Smooth muscle cell of the brain vasculature (primary cell): Measurements from ENCODE around the gene C17orf67.

Source experiments
- DNase-seq: peaks from one replicate; pipeline ENCODE4 v3.0.0-alpha.2; 2012; ENCODE audit warnings: low read depth, low spot score

Gene C17orf67

DNA sequence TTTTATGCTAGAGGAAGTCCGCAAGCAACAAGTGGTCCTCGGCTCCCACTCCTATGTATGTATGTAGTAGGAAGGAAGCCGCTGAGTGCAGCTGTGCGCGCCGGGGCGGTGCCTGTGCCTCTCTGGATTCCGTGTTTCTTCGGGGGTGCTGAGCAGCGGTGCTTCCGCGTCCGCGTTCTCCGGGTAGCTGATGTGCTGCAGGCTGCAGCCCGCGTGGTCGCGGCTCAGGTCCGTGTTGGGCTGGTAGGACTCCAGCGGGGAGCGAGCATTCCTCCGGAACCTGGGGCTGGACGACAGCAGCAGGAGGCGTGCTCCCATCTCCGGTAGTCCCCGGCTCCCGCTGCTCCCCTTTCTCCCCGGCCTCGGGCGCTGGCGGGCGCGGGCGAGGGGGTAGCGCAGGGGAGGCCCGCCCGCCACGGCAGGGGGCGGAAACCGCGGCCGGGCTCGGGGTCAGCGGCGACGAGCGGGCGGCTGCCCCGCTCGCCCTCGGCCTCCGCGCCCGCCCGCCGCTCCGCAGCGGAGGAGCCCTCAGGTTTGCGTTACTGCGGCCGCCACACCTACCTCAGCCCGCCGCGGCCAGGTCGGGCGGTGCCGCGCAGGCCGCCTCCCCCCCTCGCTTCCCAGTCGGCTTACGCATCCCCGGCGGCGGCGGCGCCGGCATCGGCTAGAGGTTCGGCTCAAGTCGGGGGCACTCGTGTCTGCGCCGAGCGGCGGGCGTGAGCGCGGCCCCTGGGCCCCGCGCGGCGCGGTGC, 487 bp downstream of the C17orf67 start:
- no peak for DNase-seq

DNA sequence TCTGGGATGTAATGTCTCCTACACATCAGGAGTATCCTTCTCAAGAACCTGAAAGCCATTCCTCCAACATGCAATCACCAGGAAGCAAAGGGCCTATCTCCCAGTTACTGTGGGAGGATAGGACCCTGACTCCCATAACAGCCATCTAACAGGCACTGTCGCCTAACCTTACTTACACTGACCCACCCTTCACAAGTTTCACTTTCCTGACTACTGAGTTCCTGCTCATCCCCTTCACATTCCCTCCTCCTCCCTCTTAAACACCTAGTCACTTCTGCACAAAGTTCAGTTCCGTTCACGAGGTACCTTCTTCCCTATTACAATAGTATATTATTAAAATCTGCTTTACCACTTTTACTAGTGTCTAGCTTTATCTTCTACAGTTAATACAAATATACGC, 1.3 kb downstream of the C17orf67 start:
- no peak for DNase-seq

DNA sequence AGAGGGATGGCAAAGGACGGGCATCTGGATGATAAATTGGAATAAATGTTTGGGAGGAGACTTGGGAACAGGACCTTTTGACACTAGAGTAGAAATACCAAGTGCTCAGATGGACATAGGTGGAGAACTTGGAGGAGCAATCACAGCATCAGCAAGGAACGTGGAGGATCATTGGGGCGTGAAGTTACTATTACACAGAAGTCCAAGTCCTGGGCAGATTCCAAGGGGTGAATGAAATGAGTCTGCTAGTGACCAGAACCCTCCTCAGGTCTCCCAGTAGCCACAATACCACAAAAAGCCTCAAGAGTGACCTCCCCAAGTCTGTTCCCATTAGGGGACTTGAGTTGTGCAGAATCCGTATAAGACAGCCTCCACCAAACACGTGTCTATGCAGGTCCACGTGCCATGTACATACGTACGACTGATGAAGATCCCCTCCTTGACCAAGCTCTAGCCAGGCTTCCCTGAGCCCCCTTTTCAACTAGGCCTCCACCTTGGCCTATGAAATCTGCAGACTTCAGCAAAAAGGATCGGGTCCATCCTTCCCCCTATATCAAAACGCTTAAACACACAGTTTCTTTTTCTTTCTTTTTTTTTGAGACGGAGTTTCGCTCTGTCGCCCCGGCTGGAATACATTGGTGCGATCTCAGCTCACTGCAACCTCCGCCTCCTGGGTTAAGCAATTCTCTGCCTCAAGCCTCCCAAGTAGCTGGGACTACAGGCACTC, 2.2 kb downstream of the C17orf67 start:
- no peak for DNase-seq

DNA sequence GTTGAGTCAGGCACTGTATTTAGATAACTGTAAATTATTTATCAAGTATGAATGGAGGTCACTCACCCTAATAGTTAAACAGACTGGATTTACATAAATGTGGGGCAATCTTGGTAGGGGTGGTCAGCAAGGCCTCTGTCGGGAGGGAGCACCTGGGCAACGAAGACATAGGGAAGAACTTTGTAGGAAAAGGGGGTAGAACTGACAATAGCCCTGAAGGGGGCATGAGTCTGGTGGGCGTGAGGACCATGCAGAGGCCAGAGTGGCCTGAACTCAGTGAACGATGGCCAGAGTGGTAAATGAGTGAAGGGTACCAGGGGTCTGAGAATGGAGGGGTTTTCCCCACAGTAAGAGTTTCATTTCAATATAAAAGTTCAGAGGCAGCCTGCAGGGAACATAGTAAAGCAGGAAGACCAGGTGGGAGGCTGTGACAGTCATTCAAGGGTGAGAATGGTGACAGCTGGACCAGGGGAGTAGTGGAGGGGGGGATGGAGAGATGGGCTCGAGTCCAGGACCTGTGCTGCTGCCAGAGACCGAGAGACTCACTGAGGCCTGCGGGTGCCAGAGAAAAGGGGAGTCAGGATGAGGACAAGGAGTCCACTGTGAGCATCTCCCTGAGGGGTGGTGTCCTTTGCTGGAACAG, 2.9 kb downstream of the C17orf67 start:
- no peak for DNase-seq

DNA sequence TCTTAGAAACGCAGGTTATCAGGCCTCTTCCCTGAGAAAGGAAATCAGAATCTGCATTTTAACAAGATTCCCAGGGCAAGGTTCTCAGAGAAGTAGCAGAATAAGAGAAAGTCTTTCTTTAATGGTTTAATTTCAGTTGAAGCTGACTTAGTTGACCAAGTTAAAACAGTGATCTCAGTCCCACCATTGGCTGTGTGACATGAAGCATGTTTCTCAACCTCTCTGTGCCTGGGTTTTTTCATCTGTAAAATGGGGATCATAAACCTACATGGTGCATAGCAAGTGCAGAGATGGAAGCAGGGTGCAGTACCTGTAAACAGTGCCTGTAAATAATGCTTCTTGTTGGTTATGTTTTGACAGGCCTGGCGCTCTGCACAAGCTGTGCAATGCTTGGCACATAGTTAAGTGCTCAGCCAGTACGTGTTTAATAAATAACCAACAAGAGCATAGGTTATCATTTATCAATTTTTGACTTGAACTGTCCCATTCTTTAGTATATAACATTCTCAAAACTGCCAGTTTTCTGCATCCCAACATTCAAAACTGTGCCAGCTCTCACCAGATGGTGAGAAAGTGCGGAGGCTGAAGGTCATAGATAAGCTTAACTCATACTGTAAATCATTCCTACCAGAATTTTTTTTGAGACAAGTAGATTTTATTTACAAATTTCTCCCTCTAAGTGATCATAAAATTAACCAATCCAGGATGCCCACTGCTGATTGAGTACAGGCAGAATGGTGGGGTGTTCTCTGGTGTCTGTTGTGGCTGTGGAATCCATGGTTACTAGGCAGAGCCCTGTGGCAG, 6.9 kb downstream of the C17orf67 start:
- no peak for DNase-seq

DNA sequence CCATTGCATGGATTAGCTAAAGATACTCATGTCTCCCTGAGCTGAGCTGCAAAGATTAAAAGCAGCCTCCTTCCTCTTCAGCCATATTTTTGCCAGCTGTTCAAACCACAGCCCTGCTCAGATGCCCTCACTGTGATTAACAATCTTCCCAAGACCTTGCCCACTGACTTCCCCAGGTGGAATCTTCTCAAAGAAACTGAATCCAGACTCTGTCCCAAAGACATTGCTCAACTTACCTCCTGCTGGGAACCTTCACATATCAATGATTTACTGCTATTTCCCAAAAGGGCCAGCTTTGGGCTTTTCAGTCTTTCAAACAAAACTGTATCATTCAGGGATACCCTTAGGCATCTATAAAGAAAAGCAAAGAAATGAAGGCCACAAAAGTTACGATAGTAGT, 9.2 kb downstream of the C17orf67 start:
- DNase-seq: no peak

DNA sequence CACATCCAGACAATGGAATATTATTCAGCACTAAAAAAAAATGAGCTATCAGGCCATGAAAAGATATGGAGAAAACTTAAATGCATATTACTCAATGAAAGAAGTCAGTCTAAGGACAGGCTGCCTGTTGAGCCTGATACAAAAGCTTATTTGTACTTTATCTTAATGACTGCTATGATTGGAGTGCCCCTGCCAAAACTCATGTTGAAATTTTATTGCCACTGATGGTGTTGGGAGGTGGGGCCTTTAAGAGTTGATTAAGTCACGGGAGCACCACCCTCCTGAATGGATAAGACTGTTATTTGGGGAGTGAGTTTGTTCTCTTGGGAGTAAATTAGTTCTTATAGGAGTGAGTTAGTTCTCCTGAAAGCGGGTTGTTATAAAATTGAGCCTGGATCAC, 9.9 kb downstream of the C17orf67 start:
- DNase-seq: no peak

DNA sequence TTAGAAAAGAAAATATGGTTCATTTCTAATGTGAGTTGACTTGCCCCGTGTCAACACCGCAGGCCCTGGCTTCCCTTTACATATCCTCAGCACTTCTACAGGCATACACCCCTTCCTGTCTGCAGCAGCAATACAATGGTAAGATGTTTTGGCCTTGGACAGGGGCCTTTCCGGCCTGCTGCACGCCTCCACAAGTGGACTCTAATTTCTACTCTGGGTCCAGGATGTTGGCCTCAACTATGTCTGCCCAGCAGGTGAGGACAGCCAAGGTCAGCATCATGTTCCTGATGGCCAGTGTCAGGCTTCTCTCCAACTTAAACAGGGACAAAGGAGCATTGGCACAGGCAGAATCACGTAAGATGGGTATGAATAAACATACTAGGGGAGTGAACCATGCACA, 11.0 kb downstream of the C17orf67 start:
- no peak for DNase-seq

DNA sequence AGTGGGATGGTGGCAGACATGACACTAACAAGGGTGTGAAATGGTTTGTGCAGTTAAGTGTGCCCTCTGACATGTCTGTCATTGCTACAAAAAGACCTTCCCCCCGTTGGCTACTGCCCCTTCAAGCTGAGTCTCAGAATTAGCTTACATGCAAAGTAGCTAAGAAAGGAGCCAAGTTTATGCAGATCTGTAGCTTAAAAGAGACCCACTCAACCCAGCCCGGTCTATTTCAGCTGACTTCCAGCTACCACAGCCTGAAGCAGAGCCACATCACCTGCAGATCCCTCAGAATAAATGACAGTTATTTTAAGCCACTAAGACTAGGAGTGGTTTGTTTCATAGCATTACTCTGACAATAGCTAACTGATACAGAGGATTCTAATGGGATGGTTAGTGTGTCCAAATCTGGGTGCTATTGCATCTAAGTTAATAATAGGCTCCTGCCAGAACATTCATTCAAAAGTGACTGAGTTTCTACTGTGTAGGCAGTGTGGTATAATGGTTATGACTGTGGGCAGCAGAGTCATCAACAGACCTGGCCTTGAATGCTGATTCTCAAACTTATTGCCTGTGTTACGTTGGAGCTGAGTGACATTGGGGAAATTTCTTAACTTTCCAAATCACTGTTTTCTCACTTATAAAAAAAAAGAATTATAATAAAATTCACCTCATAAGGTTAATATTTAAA, 11.7 kb downstream of the C17orf67 start:
- no peak for DNase-seq

DNA sequence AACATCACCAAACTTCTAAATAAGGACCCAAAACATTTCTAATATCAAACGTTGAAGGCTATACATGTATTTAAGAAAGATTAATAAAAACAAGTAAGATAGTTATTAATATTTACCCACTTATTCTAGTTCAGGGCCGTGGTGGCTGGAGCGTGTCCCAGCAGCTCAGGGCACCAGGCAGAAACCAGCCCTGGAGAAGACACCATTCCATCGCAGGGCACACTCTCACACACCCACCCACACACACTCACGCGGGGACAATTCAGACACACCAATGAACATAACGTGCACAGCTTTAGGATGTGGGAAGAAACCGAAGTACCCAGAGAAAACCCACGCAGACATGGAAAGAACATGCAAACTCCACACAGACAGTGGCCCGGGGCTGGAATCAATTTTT, 13.5 kb downstream of the C17orf67 start:
- no peak for DNase-seq

DNA sequence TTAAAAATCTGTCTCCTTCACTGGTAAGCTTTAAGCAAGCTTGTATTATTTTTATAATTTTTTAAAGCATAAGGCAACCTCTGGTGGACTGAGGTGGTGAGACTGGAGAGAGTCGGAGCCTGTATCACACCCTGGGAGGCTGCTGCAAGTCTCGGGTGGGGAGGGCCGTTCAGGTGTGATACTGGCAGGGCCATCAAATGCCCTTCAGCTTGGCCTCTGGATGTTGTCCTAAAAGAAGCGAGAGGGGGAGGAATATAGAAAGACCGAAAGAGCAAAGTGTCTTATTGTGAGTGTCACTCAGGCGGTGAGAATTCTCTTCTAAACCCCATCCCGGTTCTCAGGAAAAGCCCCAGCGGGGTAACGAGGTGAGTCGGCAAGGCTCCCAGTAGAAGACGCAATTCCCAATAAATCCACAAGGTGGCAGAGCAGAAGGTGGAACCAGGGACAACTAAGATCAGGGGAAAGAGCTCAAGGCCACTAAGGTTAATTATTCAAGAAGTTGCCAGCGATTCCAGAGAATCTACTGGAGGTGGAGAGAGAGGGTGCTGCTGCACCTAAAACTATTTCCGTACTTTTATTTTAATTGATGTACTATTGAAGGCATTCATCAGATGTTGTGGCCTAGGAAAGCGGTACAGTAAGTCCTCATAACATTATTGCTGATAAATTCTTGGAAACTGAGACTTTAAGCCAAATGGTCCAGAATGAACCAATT, 14.1 kb downstream of the C17orf67 start:
- no peak for DNase-seq

DNA sequence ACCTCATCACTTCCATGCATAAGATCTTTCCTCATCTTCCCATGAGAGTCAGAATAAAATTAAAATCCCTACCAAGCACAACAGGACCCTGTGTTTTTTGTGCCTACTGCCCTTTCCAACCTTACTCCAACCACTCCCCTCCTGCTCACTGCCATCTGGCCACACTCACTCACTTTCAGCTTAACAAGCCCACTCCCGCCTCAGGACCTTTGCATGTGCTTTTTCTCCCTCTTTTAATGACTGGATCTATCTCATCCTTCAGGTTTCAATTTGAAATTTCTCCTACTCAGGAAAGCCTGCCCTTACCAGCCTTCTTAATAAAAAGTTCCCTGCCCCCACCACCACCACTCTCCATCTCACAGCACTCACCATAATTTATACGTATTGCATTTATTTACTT, 14.7 kb downstream of the C17orf67 start:
- DNase-seq: no peak

DNA sequence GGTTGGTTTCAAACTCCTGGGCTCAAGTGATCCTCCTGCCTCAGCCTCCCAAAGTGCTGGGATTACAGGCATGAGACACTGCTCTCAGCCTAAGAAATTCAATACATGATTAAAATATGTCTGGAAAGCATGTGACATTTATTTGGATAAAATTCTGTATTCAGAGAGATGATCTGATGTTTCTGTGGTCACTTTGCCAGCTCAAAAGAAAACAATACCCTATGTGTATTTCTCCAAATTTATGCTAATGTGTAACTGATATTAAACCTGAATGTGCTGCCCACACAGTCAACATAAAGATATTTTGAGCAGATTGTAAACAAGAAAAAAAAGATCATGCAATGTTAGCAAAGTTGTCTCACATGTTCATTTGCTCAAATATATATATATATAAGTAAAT, 16.7 kb downstream of the C17orf67 start:
- no peak for DNase-seq

DNA sequence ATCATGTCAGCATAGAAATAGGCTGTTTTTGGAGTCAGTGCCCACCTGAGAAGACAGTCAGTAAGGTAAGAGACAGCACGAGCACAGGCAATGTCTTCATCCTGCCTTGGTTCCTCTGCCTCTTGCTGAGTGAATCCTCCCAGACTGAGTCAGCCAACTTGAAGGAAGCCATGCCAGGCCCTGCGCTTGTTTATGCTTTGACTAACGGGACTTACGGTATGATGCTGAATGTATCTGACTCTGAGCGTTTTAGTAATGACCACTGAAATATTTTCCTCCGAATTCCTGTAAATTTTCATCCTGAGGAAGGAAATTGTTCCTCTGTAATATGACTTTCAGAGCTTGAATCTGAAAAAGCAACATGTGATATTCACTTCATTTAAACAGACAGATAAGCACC, 18.0 kb downstream of the C17orf67 start:
- DNase-seq: no peak

DNA sequence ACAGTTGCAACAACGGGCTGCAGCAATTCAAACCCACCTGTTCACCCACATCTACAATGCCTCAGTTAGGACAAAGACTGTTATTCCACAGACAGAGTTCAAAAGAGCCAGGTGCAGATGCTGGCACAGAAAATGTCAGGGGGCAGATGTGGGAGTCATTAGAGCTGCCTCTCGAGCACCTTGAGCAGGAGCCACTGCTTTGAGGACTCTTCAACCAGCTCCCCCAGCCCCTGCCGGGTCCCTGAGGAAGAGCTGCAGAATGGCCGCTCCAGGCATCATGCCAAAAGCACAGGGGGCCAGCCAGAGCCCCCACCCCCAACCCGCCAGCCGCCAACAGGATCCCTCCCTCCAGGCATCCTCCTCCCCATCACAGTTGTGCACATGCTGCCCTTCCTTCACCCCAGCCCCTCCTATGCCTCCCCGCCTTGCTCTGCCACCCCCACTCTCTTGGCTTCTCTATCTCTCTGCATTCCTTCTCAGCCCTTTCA, 20.8 kb downstream of the C17orf67 start:
- DNase-seq: no peak

DNA sequence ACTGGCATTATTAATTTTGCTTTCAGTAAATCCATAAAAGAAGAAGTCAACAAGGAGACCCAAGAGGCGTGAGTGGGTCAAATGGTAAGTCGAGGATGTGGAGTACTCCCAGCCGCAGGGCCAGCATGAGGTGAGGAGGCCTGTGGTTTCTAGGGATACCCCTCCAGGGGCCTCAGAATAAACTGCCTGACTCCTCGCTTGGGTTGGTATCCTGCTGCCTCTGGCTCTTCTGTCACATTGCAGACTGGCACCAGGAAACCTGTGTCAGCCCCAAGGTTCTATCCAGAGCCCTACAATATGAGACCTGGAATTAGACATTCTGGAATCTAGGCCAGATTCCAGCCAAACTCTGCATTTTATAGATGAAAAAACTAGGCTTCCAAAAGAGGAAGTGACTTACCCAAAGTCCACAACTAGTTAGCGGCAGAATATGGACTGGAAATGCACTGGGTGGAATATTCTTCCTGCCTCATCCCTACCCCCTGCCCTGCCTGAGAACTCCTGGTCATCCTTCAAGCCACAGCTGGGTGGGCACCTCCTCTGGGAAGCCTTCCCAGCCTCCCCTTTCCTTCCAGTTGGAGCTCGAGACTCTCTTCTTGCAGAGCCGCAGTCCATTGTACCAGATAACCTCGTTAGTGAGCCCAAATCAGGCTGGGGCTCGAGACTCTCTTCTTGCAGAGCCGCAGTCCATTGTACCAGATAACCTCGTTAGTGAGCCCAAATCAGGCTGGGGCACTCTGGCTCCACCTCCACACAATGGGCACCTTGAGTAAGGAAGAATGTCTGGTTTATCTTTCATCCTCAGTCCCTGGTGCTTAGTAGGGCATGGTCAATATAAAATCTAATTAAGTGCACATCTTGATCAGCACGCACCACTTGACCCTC, 22.6 kb downstream of the C17orf67 start:
- DNase-seq: no peak

DNA sequence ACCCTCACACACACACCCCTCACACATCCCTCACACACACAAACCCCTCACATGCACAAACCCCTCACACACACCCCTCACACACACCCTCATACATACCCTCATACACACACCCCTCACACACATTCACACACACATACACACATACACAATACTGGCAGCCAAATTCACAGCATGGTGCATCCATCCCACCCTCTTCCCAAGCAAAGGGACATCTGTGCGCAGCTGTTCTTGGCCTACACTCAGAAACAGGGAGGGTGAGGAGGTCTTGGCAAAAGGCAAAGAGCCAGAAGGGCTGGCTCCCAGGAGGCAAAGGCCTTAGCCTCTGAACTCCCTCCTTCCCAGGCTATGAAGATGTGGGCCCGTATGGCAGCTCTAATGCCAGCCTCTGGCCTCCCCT, 23.4 kb downstream of the C17orf67 start:
- DNase-seq: no peak

DNA sequence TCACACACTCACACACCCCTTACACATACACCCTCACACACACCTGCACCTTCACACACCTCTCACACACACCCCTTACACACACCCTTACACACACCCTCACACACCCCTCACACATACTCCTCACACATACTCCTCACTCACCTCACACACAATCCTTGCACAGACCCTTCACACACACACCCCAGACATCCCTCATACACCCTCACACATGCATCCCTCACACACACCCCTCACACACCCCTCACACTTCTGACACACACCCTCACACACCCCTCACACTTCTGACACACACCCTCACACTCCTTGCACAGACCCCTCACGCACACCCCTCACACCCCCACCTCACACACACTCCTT, 23.9 kb downstream of the C17orf67 start:
- no peak for DNase-seq

DNA sequence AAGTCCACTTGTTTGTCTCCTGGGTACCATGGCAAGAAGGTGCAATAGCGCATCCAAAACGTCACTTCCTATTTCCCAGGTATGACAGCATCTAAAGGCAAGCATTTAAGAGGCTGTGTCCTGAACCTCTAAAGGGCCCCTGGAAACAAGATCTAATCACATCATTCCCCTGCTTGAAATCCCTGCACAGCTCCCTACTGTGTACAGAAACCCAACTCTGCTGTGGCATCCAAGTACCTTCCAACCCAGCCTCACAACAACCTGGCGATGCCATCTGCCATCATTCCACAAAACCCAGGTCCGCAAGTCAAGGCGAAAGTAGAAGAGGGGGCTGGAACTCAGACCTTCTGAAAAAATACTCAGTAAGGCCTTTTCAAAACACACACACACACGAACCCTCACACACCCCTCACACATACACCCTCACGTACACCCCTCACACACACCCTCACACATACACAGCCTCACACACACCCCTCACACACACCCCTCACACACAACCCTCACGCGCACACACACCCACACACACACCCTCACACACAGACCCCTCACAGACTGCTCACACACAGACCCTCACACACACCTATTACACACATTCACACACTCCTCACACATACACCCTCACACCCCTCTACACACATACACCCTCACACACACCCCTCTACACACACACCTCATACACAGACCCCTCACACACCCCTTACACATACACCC, 24.5 kb downstream of the C17orf67 start:
- no peak for DNase-seq
